Pancreas (tissue), 10 donors: ENCODE data around the gene PTPRO. TPM values are rescaled to one million over a fixed set of nuclear protein-coding genes. Genes with fewer than 3 reads are reported as not detected.

Source experiments
- ATAC-seq, 4 donors: fragments of 200-7000 bp; cut with Tn5 transposase; one replicate each; pipeline versions ENCODE4 v1.8.0 to v1.9.1; 2020; ENCODE audit warnings: mild to moderate bottlenecking in 4 of 4, moderate library complexity in 4 of 4
- DNase-seq, 6 donors: peaks; one replicate each; pipeline ENCODE4 v3.0.0-alpha.2; 2020
- FAIRE-seq: peaks from 2 replicates; lab custom pipeline; 2012; peaks lifted over from hg19 to GRCh38; lab: Jason Lieb, UNC
- H3K27ac ChIP-seq, 4 donors: fragments of 200-600 bp; sonication (generic); 1 replicate in 3 of 4; 2 replicates in 1 of 4; pipeline versions ENCODE4 v1.5.0 to v1.8.0; 2020
- H3K27me3 ChIP-seq, 4 donors: fragments of 200-600 bp; one replicate each; pipeline ENCODE4 v1.8.0; 2021
- H3K36me3 ChIP-seq, 3 donors: fragments of 200-600 bp; sonication (generic) in 1 of 3; one replicate each; pipeline versions ENCODE4 v1.5.0 to v1.8.0; 2020 to 2021
- H3K4me1 ChIP-seq, 3 donors: fragments of 200-600 bp; one replicate each; pipeline ENCODE4 v1.8.0; 2021
- H3K4me3 ChIP-seq, 4 donors: fragments of 200-600 bp; sonication (generic) in 2 of 4; one replicate each; pipeline versions ENCODE4 v1.5.0 to v1.8.0; 2020 to 2021
- H3K9me3 ChIP-seq, 4 donors: fragments of 200-600 bp; one replicate each; pipeline ENCODE4 v1.8.0; 2021
- WGBS, 2 donors: extraction: QIAGEN DNeasy Blood & Tissue Kit; methylation state at CpG; one replicate each; pipeline ENCODE4 v1.1.7; 2013; 5-methylcytosine and 5-hydroxymethylcytosine counted together
- intact Hi-C, 3 donors: fragments of 100-400 bp; cut with DNase I; formaldehyde crosslinking; loops; one replicate each; pipeline versions ENCODE4 v1.11.1 to v1.14.2; 2022
- polyA plus RNA-seq, 2 donors: library from polyadenylated mRNA; stranded (reverse); fragments of 200-250 nt; gene quantifications; one replicate each; pipeline ENCODE4 v1.2.3, GENCODE V29; 2013
- total RNA-seq, 6 donors: library from RNA; stranded (reverse); fragmentation: NEBNext Ultra II Directional in 4 of 6; extraction: Animal tissue kit (Norgen Biotek cat#: 25700) in 4 of 6; gene quantifications; one replicate each; pipeline versions ENCODE4 v1.2.1 to v1.2.4, GENCODE V29; 2021 to 2023
- TF ChIP-seq, protein P1 (sequence below), 4 donors: fragments of 200-600 bp; sonication (generic) in 3 of 4; IDR thresholded peaks; one replicate each; pipeline versions ENCODE4 v1.5.0 to v1.8.0; 2021; ENCODE audit warnings: antibody characterized with exemption in 4 of 4
- donor health status: healthy with polysubstance abuse.
- donor health status: DM: no; HTN: no; CAD: no; lungs with moderate emphysema.
- donor health status: DM: no; HTN: no; CAD: no.
- donor health status: control.
- donor health status: control.
- donor health status: Bipolar disorder and iron deficiency.
- donor health status: DM: yes; HTN: yes; CAD: no.
- donor health status: DM: no; HTN: no; CAD: no.
- donor health status: DM: no; HTN: no; CAD: no.
- donor health status: DM: yes; HTN: yes; CAD: no.

PTPRO gene
- total and polyA plus RNA-seq, 8 donors: 0.11 to 2.6 (median 0.31) TPM; not detected in 1

DNA sequence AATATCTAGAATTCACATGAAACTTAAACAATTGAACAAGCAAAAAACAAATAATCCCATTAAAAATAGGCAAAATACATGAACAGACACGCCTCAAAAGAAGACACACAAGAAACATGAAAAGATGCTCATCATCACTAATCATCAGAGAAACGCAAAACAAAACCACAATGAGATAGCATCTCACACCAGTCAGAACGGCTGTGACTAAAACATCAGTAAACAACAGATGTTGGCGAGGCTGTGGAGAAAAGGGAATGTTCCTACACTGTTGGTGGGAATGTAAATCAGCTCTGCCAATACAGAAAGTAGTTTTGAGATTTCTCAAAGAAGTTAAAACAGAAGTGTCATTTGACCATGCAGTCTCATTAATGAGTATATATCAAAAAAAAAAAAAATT, 121.3 kb downstream of the PTPRO start:
- H3K9me3 ChIP-seq: no peaks in the 10 kb centered on the region
- DNase-seq (no peak), FAIRE-seq (no peak), ATAC-seq (no peak)
- H3K27me3 ChIP-seq: no peaks in the 10 kb centered on the region
- no peak overlapping the region for H3K27ac ChIP-seq
- intact Hi-C loops: no loop called here
- no peaks in the 10 kb centered on the region for H3K36me3 ChIP-seq
- H3K4me3 ChIP-seq: no peak overlapping the region
- 47 to 59% methylated on average over 4 of the region's 4 CpGs for WGBS, 2 donors
- no peaks in the 10 kb centered on the region for H3K4me1 ChIP-seq
- TF ChIP-seq, protein P1, sequence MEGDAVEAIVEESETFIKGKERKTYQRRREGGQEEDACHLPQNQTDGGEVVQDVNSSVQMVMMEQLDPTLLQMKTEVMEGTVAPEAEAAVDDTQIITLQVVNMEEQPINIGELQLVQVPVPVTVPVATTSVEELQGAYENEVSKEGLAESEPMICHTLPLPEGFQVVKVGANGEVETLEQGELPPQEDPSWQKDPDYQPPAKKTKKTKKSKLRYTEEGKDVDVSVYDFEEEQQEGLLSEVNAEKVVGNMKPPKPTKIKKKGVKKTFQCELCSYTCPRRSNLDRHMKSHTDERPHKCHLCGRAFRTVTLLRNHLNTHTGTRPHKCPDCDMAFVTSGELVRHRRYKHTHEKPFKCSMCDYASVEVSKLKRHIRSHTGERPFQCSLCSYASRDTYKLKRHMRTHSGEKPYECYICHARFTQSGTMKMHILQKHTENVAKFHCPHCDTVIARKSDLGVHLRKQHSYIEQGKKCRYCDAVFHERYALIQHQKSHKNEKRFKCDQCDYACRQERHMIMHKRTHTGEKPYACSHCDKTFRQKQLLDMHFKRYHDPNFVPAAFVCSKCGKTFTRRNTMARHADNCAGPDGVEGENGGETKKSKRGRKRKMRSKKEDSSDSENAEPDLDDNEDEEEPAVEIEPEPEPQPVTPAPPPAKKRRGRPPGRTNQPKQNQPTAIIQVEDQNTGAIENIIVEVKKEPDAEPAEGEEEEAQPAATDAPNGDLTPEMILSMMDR (IDR thresholded peaks at IDR 0.05): no peak

- Histone ChIP-seq H3K27me3 (no peaks in the 10 kb centered on the region), H3K4me3 (no peak overlapping the region), H3K9me3 (no peaks in the 10 kb centered on the region), H3K4me1 (no peaks in the 10 kb centered on the region), H3K27ac (no peak overlapping the region), H3K36me3 (no peaks in the 10 kb centered on the region)
- no peak for ATAC-seq
- FAIRE-seq: no peak
- no peak for DNase-seq
- WGBS, 2 donors: 72 to 80% methylated on average over 4 of the region's 4 CpGs
- TF ChIP-seq, protein P1 (IDR thresholded peaks at IDR 0.05): no peak
- intact Hi-C loops: no loop called here
Measured at GRCh38 chr12:15444523-15444922, 122.2 kb downstream of the PTPRO start.

DNA sequence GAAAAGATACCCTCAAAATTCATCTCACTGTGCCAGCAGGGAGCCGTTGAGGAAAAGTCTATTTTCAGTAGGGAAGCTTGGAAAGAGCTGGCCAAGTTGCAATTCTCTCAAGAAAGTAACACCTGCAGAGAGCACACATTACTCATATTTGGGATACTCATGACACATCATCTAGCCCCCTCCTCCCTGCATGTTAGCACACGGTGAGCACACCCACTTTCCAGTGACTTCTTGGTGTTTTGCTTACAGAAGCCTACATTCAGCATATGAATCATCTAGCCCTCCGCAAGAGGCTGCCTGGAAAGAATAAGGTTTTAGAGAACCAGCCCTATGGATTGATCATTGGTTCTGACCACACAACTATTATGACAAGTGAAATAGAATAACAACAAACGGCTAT, 124.5 kb downstream of the PTPRO start:
- no peaks in the 10 kb centered on the region for H3K36me3 ChIP-seq
- intact Hi-C loops: no loop called here
- H3K27me3 ChIP-seq: no peaks in the 10 kb centered on the region
- TF ChIP-seq, protein P1 (IDR thresholded peaks at IDR 0.05): no peak
- ATAC-seq (no peak), FAIRE-seq (no peak), DNase-seq (no peak)
- no peaks in the 10 kb centered on the region for H3K9me3 ChIP-seq
- WGBS, 2 donors: 53 to 69% methylated on average over 4 of the region's 4 CpGs
- no peak overlapping the region for H3K4me3 ChIP-seq
- no peak overlapping the region for H3K27ac ChIP-seq
- no peaks in the 10 kb centered on the region for H3K4me1 ChIP-seq

- Histone ChIP-seq H3K36me3 (no peaks in the 10 kb centered on the region), H3K9me3 (no peaks in the 10 kb centered on the region), H3K4me1 (no peaks in the 10 kb centered on the region), H3K27ac (no peak overlapping the region), H3K4me3 (no peak overlapping the region), H3K27me3 (no peaks in the 10 kb centered on the region)
- ATAC-seq (no peak), FAIRE-seq (no peak), DNase-seq (no peak)
- 41 to 44% methylated on average over 1 of the region's 1 CpG for WGBS, 2 donors
- TF ChIP-seq, protein P1 (IDR thresholded peaks at IDR 0.05): no peak
- intact Hi-C loops: no loop called here
Measured at GRCh38 chr12:15453613-15454012, 131.3 kb downstream of the PTPRO start.

GRCh38 chr12:15458008-15458407, 135.7 kb downstream of the PTPRO start:
- no peak overlapping the region for H3K27ac ChIP-seq
- no peaks in the 10 kb centered on the region for H3K9me3 ChIP-seq
- intact Hi-C loops: no loop called here
- no peaks in the 10 kb centered on the region for H3K36me3 ChIP-seq
- 78 to 97% methylated on average over 1 of the region's 1 CpG for WGBS, 2 donors
- ATAC-seq (no peak), FAIRE-seq (no peak), DNase-seq (no peak)
- TF ChIP-seq, protein P1 (IDR thresholded peaks at IDR 0.05): no peak
- no peak overlapping the region for H3K4me3 ChIP-seq
- no peaks in the 10 kb centered on the region for H3K4me1 ChIP-seq
- H3K27me3 ChIP-seq: no peaks in the 10 kb centered on the region
